ENCODE results near the gene IL1RN.

Gene IL1RN

GRCh38 chr2:113126845-113127645 lies at the start of gene IL1RN:
IL1RN (plus strand) TSS chr2:113127598; CDS start chr2:113127625, 27 bp downstream.
- DNase-seq (ENCODE audit: insufficient read length, low spot score) (no peak), FAIRE-seq (no peak)

GRCh38 chr2:113077921-113078320 lies 49.5 kb upstream of the IL1RN start:
- no peak for TF ChIP-seq CTCF (IDR thresholded peaks at IDR 0.05; ENCODE audit: insufficient read depth, missing control alignments)
- FAIRE-seq (no peak), DNase-seq (ENCODE audit: insufficient read length, low spot score) (no peak)

More at GRCh38 chr2:113126845-113127645, at the start of gene IL1RN:
- no peak for TF ChIP-seq CTCF (IDR thresholded peaks at IDR 0.05; ENCODE audit: insufficient read depth, missing control alignments)

GRCh38 chr2:113078350-113078839 lies 49.0 kb upstream of the IL1RN start:
- TF ChIP-seq CTCF (IDR thresholded peaks at IDR 0.05; ENCODE audit: insufficient read depth, missing control alignments) = no peak
- FAIRE-seq = no peak
- no peak for DNase-seq (ENCODE audit: insufficient read length, low spot score)

GRCh38 chr2:113079131-113079530 lies 48.3 kb upstream of the IL1RN start:
- DNase-seq (ENCODE audit: insufficient read length, low spot score) = no peak
- no peak for FAIRE-seq
- TF ChIP-seq CTCF (IDR thresholded peaks at IDR 0.05; ENCODE audit: insufficient read depth, missing control alignments) = no peak

GRCh38 chr2:113080134-113080533 lies 47.3 kb upstream of the IL1RN start:
- TF ChIP-seq CTCF (IDR thresholded peaks at IDR 0.05; ENCODE audit: insufficient read depth, missing control alignments) = peak; percentile 62
- DNase-seq (ENCODE audit: insufficient read length, low spot score) (no peak), FAIRE-seq (no peak)

- no peak for FAIRE-seq
- no peak for TF ChIP-seq CTCF (IDR thresholded peaks at IDR 0.05; ENCODE audit: insufficient read depth, missing control alignments)
Measured at GRCh38 chr2:113081488-113082210, 45.7 kb upstream of the IL1RN start.

More at GRCh38 chr2:113081488-113082210, 45.7 kb upstream of the IL1RN start:
- DNase-seq (ENCODE audit: insufficient read length, low spot score) = no peak

Data from D721Med (cell line).